ENCODE data around the gene UMODL1.

DNA sequence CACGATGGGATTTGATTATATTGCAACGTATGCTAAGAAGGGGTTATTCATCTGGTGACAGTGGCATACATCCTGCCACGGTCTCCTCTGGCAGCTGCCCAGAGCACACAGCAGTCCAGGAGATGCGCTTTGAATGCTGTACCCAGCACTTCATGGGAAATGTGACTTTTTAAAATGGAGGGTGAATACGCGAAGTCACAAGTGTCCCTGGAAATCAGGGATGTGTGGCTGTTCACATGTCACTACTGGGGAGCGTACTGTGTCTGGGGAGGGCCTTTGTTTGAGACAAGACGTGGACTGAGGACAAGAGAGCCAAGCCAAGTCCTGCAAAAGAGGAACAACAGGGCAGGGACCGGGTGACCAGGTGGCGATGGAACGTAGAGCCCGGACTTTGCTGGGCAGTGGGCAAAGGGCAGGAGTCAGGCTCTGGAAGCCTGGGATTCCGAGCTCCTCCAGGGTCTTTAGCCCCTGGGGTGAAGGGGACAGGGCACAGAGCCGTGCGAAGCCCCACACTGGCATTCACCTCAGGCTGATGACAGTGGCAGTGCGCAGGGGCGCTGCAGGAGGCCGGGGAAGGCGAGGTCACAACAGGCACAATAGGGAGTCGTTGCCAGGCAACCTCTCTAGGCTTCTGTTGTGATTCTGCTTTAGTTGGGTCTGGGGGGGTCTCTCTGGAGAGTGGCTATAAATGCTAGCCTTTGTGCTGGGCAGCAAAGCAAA lies 49.6 kb upstream of the UMODL1 start:
- TF ChIP-seq, protein P1, sequence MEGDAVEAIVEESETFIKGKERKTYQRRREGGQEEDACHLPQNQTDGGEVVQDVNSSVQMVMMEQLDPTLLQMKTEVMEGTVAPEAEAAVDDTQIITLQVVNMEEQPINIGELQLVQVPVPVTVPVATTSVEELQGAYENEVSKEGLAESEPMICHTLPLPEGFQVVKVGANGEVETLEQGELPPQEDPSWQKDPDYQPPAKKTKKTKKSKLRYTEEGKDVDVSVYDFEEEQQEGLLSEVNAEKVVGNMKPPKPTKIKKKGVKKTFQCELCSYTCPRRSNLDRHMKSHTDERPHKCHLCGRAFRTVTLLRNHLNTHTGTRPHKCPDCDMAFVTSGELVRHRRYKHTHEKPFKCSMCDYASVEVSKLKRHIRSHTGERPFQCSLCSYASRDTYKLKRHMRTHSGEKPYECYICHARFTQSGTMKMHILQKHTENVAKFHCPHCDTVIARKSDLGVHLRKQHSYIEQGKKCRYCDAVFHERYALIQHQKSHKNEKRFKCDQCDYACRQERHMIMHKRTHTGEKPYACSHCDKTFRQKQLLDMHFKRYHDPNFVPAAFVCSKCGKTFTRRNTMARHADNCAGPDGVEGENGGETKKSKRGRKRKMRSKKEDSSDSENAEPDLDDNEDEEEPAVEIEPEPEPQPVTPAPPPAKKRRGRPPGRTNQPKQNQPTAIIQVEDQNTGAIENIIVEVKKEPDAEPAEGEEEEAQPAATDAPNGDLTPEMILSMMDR (IDR thresholded peaks at IDR 0.05 in 8 of 11, conservative IDR thresholded peaks at IDR 0.05 in 3 of 11) = no peak
- TF ChIP-seq POLR2A (IDR thresholded peaks at IDR 0.05) = no peak
